Suprapubic skin (tissue), 4 donors: ENCODE measurements around the gene PPWD1. TPM values are rescaled to one million over a fixed set of nuclear protein-coding genes. Genes with fewer than 3 reads are reported as not detected.

ENCODE experiments used
- DNase-seq, 2 donors: peaks; one replicate each; pipeline ENCODE4 v3.0.0-alpha.2; 2019; ENCODE audit warnings: low spot score in 2 of 2
- H3K27ac ChIP-seq: fragments of 200-600 bp; sonication (generic); one replicate; pipeline ENCODE4 v1.5.1; 2019
- H3K27me3 ChIP-seq: fragments of 200-600 bp; sonication (generic); one replicate; pipeline ENCODE4 v1.5.1; 2019
- H3K36me3 ChIP-seq: fragments of 200-600 bp; sonication (generic); one replicate; pipeline ENCODE4 v1.5.1; 2019
- H3K4me1 ChIP-seq: fragments of 200-600 bp; sonication (generic); one replicate; pipeline ENCODE4 v1.5.1; 2019
- H3K4me3 ChIP-seq: fragments of 200-600 bp; sonication (generic); one replicate; pipeline ENCODE4 v1.5.1; 2019; ENCODE audit warnings: mild to moderate bottlenecking
- H3K9me3 ChIP-seq: fragments of 200-600 bp; sonication (generic); one replicate; pipeline ENCODE4 v1.5.1; 2019
- EP300 ChIP-seq: sonication (generic); formaldehyde crosslinking; IDR thresholded peaks from one replicate; pipeline ENCODE4 v1.6.1; 2017; ENCODE audit warnings: antibody characterized with exemption
- POLR2A ChIP-seq, 2 donors: fragments of 450-650 bp; IDR thresholded peaks; one replicate each; pipeline ENCODE4 v1.6.1; 2017; ENCODE audit warnings: antibody characterized with exemption in 2 of 2, mild to moderate bottlenecking in 2 of 2, moderate library complexity in 2 of 2
- POLR2AphosphoS5 ChIP-seq, 3 donors: sonication (generic); formaldehyde crosslinking; IDR thresholded peaks; one replicate each; pipeline ENCODE4 v1.6.1; 2017; ENCODE audit warnings: antibody characterized with exemption in 3 of 3
- WGBS: methylation state at CpG from one replicate; pipeline ENCODE4 v1.1.5; 2018; 5-methylcytosine and 5-hydroxymethylcytosine counted together
- total RNA-seq, 4 donors: library from RNA; depleted of rRNA; stranded (reverse); fragments of >200 nt; gene quantifications; one replicate each; pipeline ENCODE4 v1.1.0, GENCODE V29; 2016
- TF ChIP-seq, protein P1 (sequence below), 2 donors: fragments of 200-600 bp in 1 of 2; fragments of 450-650 bp in 1 of 2; sonication (generic) in 1 of 2; IDR thresholded peaks; one replicate each; pipeline ENCODE4 v1.5.1; 2016 to 2019; ENCODE audit warnings: antibody characterized with exemption in 2 of 2, mild to moderate bottlenecking in 1 of 2, moderate library complexity in 1 of 2

PPWD1 gene
- total RNA-seq, 4 donors from 2014 or later, result 27.0 to 114 (median 40.1) TPM

DNA sequence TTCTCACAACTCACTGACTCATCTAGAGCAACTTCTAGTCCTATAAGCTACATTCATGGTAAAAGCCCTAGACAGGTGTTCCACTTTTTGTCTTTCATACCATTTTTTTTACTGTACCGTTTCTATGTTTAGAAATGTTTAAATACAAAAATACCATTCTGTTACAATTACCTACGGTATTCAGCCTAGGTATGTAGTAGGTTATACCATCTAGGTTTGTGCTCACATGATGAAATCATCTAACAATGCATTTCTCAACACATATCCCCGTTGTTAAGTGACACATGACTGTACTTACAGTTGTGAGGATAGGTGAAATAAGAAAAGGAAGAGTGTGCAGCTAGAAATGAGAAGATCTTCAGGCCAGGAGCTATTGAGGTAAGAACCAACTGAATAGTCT is 6.4 kb upstream of the PPWD1 start:
- no peak overlapping the region for H3K4me3 ChIP-seq
- H3K27ac ChIP-seq, result no peak overlapping the region
- TF ChIP-seq EP300, result no peak
- TF ChIP-seq, protein P1, sequence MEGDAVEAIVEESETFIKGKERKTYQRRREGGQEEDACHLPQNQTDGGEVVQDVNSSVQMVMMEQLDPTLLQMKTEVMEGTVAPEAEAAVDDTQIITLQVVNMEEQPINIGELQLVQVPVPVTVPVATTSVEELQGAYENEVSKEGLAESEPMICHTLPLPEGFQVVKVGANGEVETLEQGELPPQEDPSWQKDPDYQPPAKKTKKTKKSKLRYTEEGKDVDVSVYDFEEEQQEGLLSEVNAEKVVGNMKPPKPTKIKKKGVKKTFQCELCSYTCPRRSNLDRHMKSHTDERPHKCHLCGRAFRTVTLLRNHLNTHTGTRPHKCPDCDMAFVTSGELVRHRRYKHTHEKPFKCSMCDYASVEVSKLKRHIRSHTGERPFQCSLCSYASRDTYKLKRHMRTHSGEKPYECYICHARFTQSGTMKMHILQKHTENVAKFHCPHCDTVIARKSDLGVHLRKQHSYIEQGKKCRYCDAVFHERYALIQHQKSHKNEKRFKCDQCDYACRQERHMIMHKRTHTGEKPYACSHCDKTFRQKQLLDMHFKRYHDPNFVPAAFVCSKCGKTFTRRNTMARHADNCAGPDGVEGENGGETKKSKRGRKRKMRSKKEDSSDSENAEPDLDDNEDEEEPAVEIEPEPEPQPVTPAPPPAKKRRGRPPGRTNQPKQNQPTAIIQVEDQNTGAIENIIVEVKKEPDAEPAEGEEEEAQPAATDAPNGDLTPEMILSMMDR (IDR thresholded peaks at IDR 0.05), result no peak
- TF ChIP-seq POLR2A (IDR thresholded peaks at IDR 0.05), result no peak
- TF ChIP-seq POLR2AphosphoS5 (IDR thresholded peaks at IDR 0.05), result no peak
- no peak for DNase-seq
- H3K4me1 ChIP-seq, result no peaks in the 10 kb centered on the region
- no peaks in the 10 kb centered on the region for H3K9me3 ChIP-seq
- no peaks in the 10 kb centered on the region for H3K36me3 ChIP-seq
- WGBS, result 92% methylated on average over 3 of the region's 3 CpGs
- no peaks in the 10 kb centered on the region for H3K27me3 ChIP-seq

DNA sequence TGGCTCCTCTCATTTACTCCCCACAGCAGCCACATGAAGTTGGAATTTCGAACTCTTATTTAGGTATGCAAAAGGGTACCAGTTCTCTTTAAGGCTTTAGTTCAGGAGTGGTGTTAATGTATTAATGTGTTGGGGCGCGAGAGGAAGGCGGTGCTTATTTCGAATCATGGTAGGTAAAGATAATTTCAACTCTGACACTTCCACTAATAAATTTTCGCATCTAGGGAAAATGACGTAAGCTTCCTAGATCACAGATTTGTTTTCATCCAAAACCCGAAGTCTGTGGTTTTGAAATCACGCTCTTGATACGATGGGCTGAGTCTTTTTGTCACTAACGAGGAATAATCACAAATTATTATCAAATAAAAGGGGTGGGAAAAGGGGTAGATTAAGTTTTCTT is 681 bp downstream of the PPWD1 start:
- 5% methylated on average over 11 of the region's 11 CpGs for WGBS
- Histone ChIP-seq H3K27ac (peak overlapping the region; percentile 92), H3K4me3 (peak overlapping the region; percentile 88), H3K9me3 (no peaks in the 10 kb centered on the region), H3K27me3 (no peaks in the 10 kb centered on the region), H3K36me3 (peaks cover 6% of the 10 kb centered on the region), H3K4me1 (peaks cover 25% of the 10 kb centered on the region)
- DNase-seq, result no peak
- TF ChIP-seq POLR2AphosphoS5 (IDR thresholded peaks at IDR 0.05), result no peak
- no peak for TF ChIP-seq POLR2A (IDR thresholded peaks at IDR 0.05)
- TF ChIP-seq, protein P1 (IDR thresholded peaks at IDR 0.05), result no peak
- no peak for TF ChIP-seq EP300

DNA sequence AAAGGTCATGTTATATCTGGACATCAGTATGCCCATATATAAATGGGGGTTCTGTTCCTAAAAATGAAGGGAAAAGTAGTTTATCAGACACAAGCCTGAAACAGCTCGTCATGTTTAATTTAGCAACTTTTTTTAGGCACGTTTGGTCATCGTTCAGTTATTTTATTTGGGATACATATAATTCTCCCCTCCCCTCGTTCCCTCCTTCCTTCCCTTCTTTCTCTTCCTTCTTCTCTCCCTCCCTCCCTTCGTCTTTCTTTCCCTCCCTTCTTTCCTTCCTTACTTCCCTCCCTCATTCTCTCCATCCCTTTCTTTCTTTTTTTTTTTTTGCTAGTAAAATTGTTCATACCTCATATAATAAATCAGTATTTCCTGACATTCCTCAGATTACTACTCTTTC is 3.4 kb downstream of the PPWD1 start:
- no peak for TF ChIP-seq POLR2A (IDR thresholded peaks at IDR 0.05)
- TF ChIP-seq, protein P1 (IDR thresholded peaks at IDR 0.05), result no peak
- no peak for TF ChIP-seq EP300
- TF ChIP-seq POLR2AphosphoS5 (IDR thresholded peaks at IDR 0.05), result no peak
- Histone ChIP-seq H3K4me1 (peaks cover 25% of the 10 kb centered on the region), H3K27ac (no peak overlapping the region), H3K36me3 (peaks cover 15% of the 10 kb centered on the region), H3K4me3 (no peak overlapping the region), H3K27me3 (no peaks in the 10 kb centered on the region), H3K9me3 (no peaks in the 10 kb centered on the region)
- WGBS, result 79% methylated on average over 5 of the region's 5 CpGs
- DNase-seq, result no peak

DNA sequence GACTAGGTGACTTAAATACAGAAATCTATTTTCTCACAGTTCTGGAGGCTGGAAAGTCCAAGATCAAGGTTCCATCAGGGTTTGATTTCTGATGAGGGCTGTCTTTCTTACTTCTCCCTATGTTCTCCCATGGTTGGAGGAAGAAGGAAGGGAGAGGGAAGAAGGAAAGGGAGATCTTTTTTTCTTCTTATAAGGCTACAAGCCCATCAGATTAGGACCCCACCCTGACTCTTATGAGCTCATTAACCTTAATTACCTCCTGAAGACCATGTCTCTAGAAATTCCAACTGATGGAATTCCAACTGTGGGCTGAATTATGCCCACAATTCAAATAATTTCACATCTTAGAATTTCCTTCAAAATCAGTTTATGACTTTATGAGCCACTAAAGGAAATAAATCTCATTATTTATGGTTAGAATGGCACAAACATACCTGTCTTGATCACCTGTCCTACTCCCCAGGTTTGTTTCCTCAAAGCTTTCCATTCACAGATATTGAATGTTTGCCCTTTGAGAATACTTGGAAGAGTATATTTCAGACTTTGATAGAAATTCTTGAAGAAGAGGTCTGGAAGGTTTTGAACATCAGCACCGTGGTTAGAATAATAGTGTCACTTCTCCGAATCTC is 7.6 kb downstream of the PPWD1 start:
- no peak for TF ChIP-seq EP300
- TF ChIP-seq POLR2AphosphoS5 (IDR thresholded peaks at IDR 0.05), result no peak
- TF ChIP-seq POLR2A (IDR thresholded peaks at IDR 0.05), result no peak
- TF ChIP-seq, protein P1 (IDR thresholded peaks at IDR 0.05), result no peak
- Histone ChIP-seq H3K27ac (no peak overlapping the region), H3K9me3 (no peaks in the 10 kb centered on the region), H3K4me1 (no peaks in the 10 kb centered on the region), H3K36me3 (peaks cover 41% of the 10 kb centered on the region), H3K27me3 (no peaks in the 10 kb centered on the region), H3K4me3 (no peak overlapping the region)
- DNase-seq, result no peak
- 95% methylated on average over 2 of the region's 2 CpGs for WGBS

DNA sequence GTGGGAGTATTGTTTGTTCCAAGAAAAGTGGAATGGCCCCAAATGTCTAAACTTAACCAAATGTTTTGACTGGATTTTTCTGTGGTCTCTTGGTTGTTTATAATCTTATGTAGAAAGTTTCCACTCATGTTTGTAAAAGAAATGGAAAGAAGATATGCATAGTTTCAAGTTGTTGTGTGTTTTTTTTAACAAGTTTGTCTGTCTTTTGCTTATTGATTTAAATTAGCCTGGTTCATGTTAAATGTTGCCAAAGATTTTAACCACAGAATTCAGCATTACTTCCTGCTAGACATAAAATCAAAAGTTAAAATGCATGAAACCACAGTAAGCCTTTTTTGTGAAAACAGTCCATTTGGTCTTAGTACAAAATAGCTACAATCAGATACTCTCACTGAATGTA is 14.0 kb downstream of the PPWD1 start:
- Histone ChIP-seq H3K4me1 (no peaks in the 10 kb centered on the region), H3K27ac (no peak overlapping the region), H3K36me3 (peaks cover 56% of the 10 kb centered on the region), H3K27me3 (no peaks in the 10 kb centered on the region), H3K9me3 (no peaks in the 10 kb centered on the region), H3K4me3 (no peak overlapping the region)
- DNase-seq, result no peak
- TF ChIP-seq, protein P1 (IDR thresholded peaks at IDR 0.05), result no peak
- TF ChIP-seq POLR2AphosphoS5 (IDR thresholded peaks at IDR 0.05) (no peak), EP300 (no peak), POLR2A (IDR thresholded peaks at IDR 0.05) (no peak)
